HG03571 (cell line): Measurements from ENCODE around the gene NTRK2.

Experiments used
- ATAC-seq: cut with Tn5 transposase; IDR thresholded peaks from one replicate; pipeline ENCODE4 v1.9.1; 2021; ENCODE audit not compliant: unreplicated experiment

The NTRK2 gene

GRCh38 chr9:84669288-84670137 lies at the start of gene NTRK2:
Gene NTRK2, plus strand, starts transcription at chr9:84669729. Its CDS starts 1,020 bp downstream, at chr9:84670749.
- no peak for ATAC-seq

- no peak for ATAC-seq
Observed at GRCh38 chr9:84620338-84620737, 49.2 kb upstream of the NTRK2 start.

- no peak for ATAC-seq
Observed at GRCh38 chr9:84621811-84622210, 47.7 kb upstream of the NTRK2 start.

- ATAC-seq = no peak
Observed at GRCh38 chr9:84622981-84623380, 46.5 kb upstream of the NTRK2 start.

- ATAC-seq = no peak
Observed at GRCh38 chr9:84636436-84636835, 33.1 kb upstream of the NTRK2 start.

GRCh38 chr9:84642553-84643141 lies 26.9 kb upstream of the NTRK2 start:
- no peak for ATAC-seq

- no peak for ATAC-seq
Observed at GRCh38 chr9:84647699-84648098, 21.8 kb upstream of the NTRK2 start.

- ATAC-seq = no peak
Observed at GRCh38 chr9:84652496-84653120, 16.9 kb upstream of the NTRK2 start.

- no peak for ATAC-seq
Observed at GRCh38 chr9:84655447-84655846, 14.1 kb upstream of the NTRK2 start.

GRCh38 chr9:84659313-84659712 lies 10.2 kb upstream of the NTRK2 start:
- ATAC-seq = no peak

GRCh38 chr9:84659773-84660172 lies 9.8 kb upstream of the NTRK2 start:
- no peak for ATAC-seq

- no peak for ATAC-seq
Observed at GRCh38 chr9:84667571-84668195, 1.8 kb upstream of the NTRK2 start.

- ATAC-seq = peak; percentile 85
Observed at GRCh38 chr9:84668196-84669012, 1.1 kb upstream of the NTRK2 start.

- no peak for ATAC-seq
Observed at GRCh38 chr9:84669013-84669287, 579 bp upstream of the NTRK2 start.

GRCh38 chr9:84670138-84671041 lies 861 bp downstream of the NTRK2 start:
- ATAC-seq = no peak

GRCh38 chr9:84671586-84672521 lies 2.3 kb downstream of the NTRK2 start:
- ATAC-seq = no peak

- ATAC-seq = no peak
Observed at GRCh38 chr9:84673806-84674205, 4.3 kb downstream of the NTRK2 start.

- ATAC-seq = no peak
Observed at GRCh38 chr9:84677080-84677479, 7.6 kb downstream of the NTRK2 start.

GRCh38 chr9:84679571-84679970 lies 10.0 kb downstream of the NTRK2 start:
- no peak for ATAC-seq
